Activated T-cell treated with anti-CD3 and anti-CD28 coated beads for 24 hours (primary cell): ENCODE results near the gene PKNOX2.
"Not testable (repeated sequence)": the region's sequence is repeated elsewhere in the genome, so short reads cannot be mapped to it uniquely, and the experiment has no call there.

ENCODE experiments used
- DNase-seq: peaks from one replicate; pipeline ENCODE4 v3.0.0-alpha.2; 2020; ENCODE audit warnings: low read depth

Gene PKNOX2

GRCh38 chr11:125207866-125208425, 43.4 kb downstream of the PKNOX2 start:
- DNase-seq = no peak

GRCh38 chr11:125210066-125210465, 45.5 kb downstream of the PKNOX2 start:
- no peak for DNase-seq

- DNase-seq = no peak
These were observed 46.8 kb downstream of the PKNOX2 start for GRCh38 chr11:125211191-125211947.

- DNase-seq = no peak
These were observed 47.4 kb downstream of the PKNOX2 start for GRCh38 chr11:125211948-125212340.

GRCh38 chr11:125214601-125215565, 50.3 kb downstream of the PKNOX2 start:
- no peak for DNase-seq

- no peak for DNase-seq
These were observed 51.4 kb downstream of the PKNOX2 start for GRCh38 chr11:125215976-125216375.

- no peak for DNase-seq
These were observed 53.8 kb downstream of the PKNOX2 start for GRCh38 chr11:125218336-125218735.

- no peak for DNase-seq
These were observed 56.9 kb downstream of the PKNOX2 start for GRCh38 chr11:125221461-125221860.

GRCh38 chr11:125222494-125222893, 57.9 kb downstream of the PKNOX2 start:
- DNase-seq = no peak

GRCh38 chr11:125223161-125223560, 58.6 kb downstream of the PKNOX2 start:
- not testable (repeated sequence) for DNase-seq

- no peak for DNase-seq
These were observed 59.4 kb downstream of the PKNOX2 start for GRCh38 chr11:125223901-125224361.

- no peak for DNase-seq
These were observed 60.0 kb downstream of the PKNOX2 start for GRCh38 chr11:125224391-125225021.

GRCh38 chr11:125225401-125225800, 60.9 kb downstream of the PKNOX2 start:
- no peak for DNase-seq

GRCh38 chr11:125226031-125226430, 61.5 kb downstream of the PKNOX2 start:
- DNase-seq = no peak

GRCh38 chr11:125226706-125227105, 62.2 kb downstream of the PKNOX2 start:
- DNase-seq = no peak

- no peak for DNase-seq
These were observed 62.6 kb downstream of the PKNOX2 start for GRCh38 chr11:125227151-125227550.

- DNase-seq = no peak
These were observed 63.9 kb downstream of the PKNOX2 start for GRCh38 chr11:125228445-125228844.

GRCh38 chr11:125228993-125229392, 64.4 kb downstream of the PKNOX2 start:
- DNase-seq = no peak

GRCh38 chr11:125229916-125230315, 65.4 kb downstream of the PKNOX2 start:
- no peak for DNase-seq

GRCh38 chr11:125233116-125233515, 68.6 kb downstream of the PKNOX2 start:
- no peak for DNase-seq

GRCh38 chr11:125233736-125234275, 69.3 kb downstream of the PKNOX2 start:
- no peak for DNase-seq

GRCh38 chr11:125235071-125235471, 70.5 kb downstream of the PKNOX2 start:
- DNase-seq = no peak
